Fibroblast of lung (primary cell): ENCODE results near the gene UNC45B. TPM values are rescaled to one million over a fixed set of nuclear protein-coding genes. Genes with fewer than 3 reads are reported as not detected.
"Not testable (repeated sequence)": the region's sequence is repeated elsewhere in the genome, so short reads cannot be mapped to it uniquely, and the experiment has no call there.

Source experiments
- DNase-seq, 2 donors: peaks; one replicate each; pipeline versions ENCODE4 v3.0.0 to v3.0.0-alpha.2; 2010; ENCODE audit warnings: low read depth in 2 of 2
- H2AFZ ChIP-seq: 2 replicates; pipeline ENCODE4 v1.5.1; 2012; ENCODE audit warnings: low read length, control low read depth, inconsistent platforms
- H3K27ac ChIP-seq: 2 replicates; pipeline ENCODE4 v1.5.1; 2011; ENCODE audit warnings: low read length, control low read depth; ENCODE audit not compliant: insufficient read depth
- H3K27me3 ChIP-seq: 2 replicates; pipeline ENCODE4 v1.5.1; 2011; ENCODE audit warnings: mild to moderate bottlenecking, low read length; ENCODE audit not compliant: control insufficient read depth, insufficient read depth
- H3K36me3 ChIP-seq: 2 replicates; pipeline ENCODE4 v1.5.1; 2011; ENCODE audit warnings: low read length; ENCODE audit not compliant: control insufficient read depth, insufficient read depth
- H3K4me1 ChIP-seq: 2 replicates; pipeline ENCODE4 v1.5.1; 2011; ENCODE audit warnings: low read length; ENCODE audit not compliant: control insufficient read depth, insufficient read depth; ENCODE audit errors: extremely low read depth
- H3K4me2 ChIP-seq: 2 replicates; pipeline ENCODE4 v1.5.1; 2011; ENCODE audit warnings: low read length, control low read depth; ENCODE audit not compliant: insufficient read depth; ENCODE audit errors: extremely low read depth
- H3K4me3 ChIP-seq, 4 experiments: fragments of 200-600 bp in 1 of 4; sonication (generic) in 1 of 4; replicated peaks in 1 of 4; 2 replicates each; pipeline ENCODE4 v1.5.1; 2011 to 2016; ENCODE audit warnings: low read length in 4 of 4, low read depth in 3 of 4, mild to moderate bottlenecking in 3 of 4, control low read depth in 2 of 4, inconsistent platforms in 1 of 4, mixed read lengths in 1 of 4; ENCODE audit not compliant: insufficient read depth in 1 of 4; ENCODE audit errors: control extremely low read depth in 1 of 4
- H3K79me2 ChIP-seq: 2 replicates; pipeline ENCODE4 v1.5.1; 2012; ENCODE audit warnings: mild to moderate bottlenecking, low read length, inconsistent platforms; ENCODE audit not compliant: control insufficient read depth, insufficient read depth
- H3K9ac ChIP-seq: 2 replicates; pipeline ENCODE4 v1.5.1; 2011; ENCODE audit warnings: mild to moderate bottlenecking, low read length, control low read depth; ENCODE audit not compliant: insufficient read depth
- H3K9me3 ChIP-seq: 2 replicates; pipeline ENCODE4 v1.5.1; 2012; ENCODE audit warnings: low read depth, low read length; ENCODE audit not compliant: control insufficient read depth, insufficient read depth
- H4K20me1 ChIP-seq: 2 replicates; pipeline ENCODE4 v1.5.1; 2011; ENCODE audit warnings: low read length; ENCODE audit not compliant: control insufficient read depth, insufficient read depth; ENCODE audit errors: extremely low read depth
- CTCF ChIP-seq, 2 donors: IDR thresholded peaks in 1 of 2; conservative IDR thresholded peaks in 1 of 2; 1 replicate in 1 of 2; 2 replicates in 1 of 2; pipeline ENCODE4 v1.5.1; 2011 to 2012; ENCODE audit warnings: low read length in 2 of 2, control low read depth in 1 of 2, inconsistent platforms in 1 of 2, low read depth in 1 of 2, mild to moderate bottlenecking in 1 of 2
- EZH2 ChIP-seq: IDR thresholded peaks from 2 replicates; pipeline ENCODE4 v1.5.1; 2012; ENCODE audit warnings: low read length, control low read depth, mild to moderate bottlenecking; ENCODE audit errors: missing control alignments
- polyA plus RNA-seq, 2 donors: library from polyadenylated mRNA; depleted of rRNA in 1 of 2; stranded (reverse) in 1 of 2; unstranded in 1 of 2; fragments of >200 nt; gene quantifications; 2 replicates each; pipeline ENCODE4 v1.2.1, GENCODE V29; 2011 to 2012; ENCODE audit warnings: missing spikeins in 1 of 2
- total RNA-seq: library from RNA; depleted of rRNA; stranded (reverse); fragments of >200 nt; gene quantifications from 2 replicates; pipeline ENCODE4 v1.2.1, GENCODE V29; 2014

Gene UNC45B
- total and polyA plus RNA-seq, 2 donors (not counting 1 experiment from before 2014, with no cell fraction given): not detected

- no peak for TF ChIP-seq CTCF (conservative IDR thresholded peaks at IDR 0.05 in 1 of 2, IDR thresholded peaks at IDR 0.05 in 1 of 2; ENCODE audit: low read depth in 1 of 2, low read length in 2 of 2)
- no peak for TF ChIP-seq EZH2
- Histone ChIP-seq H3K27ac (no peak overlapping the region), H4K20me1 (no peaks in the 10 kb centered on the region)
These were observed 1.3 kb upstream of the UNC45B start for GRCh38 chr17:35146214-35146833.

DNA sequence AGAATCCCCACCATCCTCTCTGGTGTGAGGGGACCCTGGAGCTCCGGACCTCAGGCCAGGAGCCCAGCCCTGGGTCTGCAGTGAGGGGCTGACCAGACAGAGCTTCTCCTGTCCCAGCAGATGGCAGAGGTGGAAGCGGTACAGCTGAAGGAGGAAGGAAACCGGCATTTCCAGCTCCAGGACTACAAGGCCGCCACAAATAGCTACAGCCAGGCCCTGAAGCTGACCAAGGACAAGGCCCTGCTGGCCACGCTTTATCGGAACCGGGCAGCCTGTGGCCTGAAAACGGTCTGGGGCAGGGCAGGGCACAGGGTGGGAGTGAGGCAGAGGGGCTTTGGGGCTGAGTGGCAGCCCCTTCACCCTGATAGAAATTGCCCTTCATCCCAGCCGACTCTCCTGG, 527 bp downstream of the UNC45B start:
- Histone ChIP-seq H3K4me1 (no peaks in the 10 kb centered on the region), H2AFZ (no peak overlapping the region), H3K36me3 (no peaks in the 10 kb centered on the region), H3K9ac (no peak overlapping the region), H3K27me3 (peaks cover 17% of the 10 kb centered on the region), H3K27ac (no peak overlapping the region), H3K79me2 (no peaks in the 10 kb centered on the region), H4K20me1 (no peaks in the 10 kb centered on the region), H3K4me2 (no peak overlapping the region), H3K4me3 (no peak overlapping the region), H3K9me3 (no peaks in the 10 kb centered on the region)
- TF ChIP-seq CTCF (conservative IDR thresholded peaks at IDR 0.05 in 1 of 2, IDR thresholded peaks at IDR 0.05 in 1 of 2; ENCODE audit: low read depth in 1 of 2, low read length in 2 of 2) (no peak), EZH2 (no peak)
- no peak for DNase-seq

More at GRCh38 chr17:35146214-35146833, 1.3 kb upstream of the UNC45B start:
- H3K4me3 ChIP-seq: no peak overlapping the region
- H3K4me2 ChIP-seq: no peak overlapping the region
- H3K36me3 ChIP-seq: no peaks in the 10 kb centered on the region
- no peak overlapping the region for H3K9ac ChIP-seq
- no peaks in the 10 kb centered on the region for H3K4me1 ChIP-seq
- no peak for DNase-seq
- H3K27me3 ChIP-seq: peaks cover 14% of the 10 kb centered on the region
- H3K79me2 ChIP-seq: peaks cover 7% of the 10 kb centered on the region
- no peaks in the 10 kb centered on the region for H3K9me3 ChIP-seq
- no peak overlapping the region for H2AFZ ChIP-seq

DNA sequence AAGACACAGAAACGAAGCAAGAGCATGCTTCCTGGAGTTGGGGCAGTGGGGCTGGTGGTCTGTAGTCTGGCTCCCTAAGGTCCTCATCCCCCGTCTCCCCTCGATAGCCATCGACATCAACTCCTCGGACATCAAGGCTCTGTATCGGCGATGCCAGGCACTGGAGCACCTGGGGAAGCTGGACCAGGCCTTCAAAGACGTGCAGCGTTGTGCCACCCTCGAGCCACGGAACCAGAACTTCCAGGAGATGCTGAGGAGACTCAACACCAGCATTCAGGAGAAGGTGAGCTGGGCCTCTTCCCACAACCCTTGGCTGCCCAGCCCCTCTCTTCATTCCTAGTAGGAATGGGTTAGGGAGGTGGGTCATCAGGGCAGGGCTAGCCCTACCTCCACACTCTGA, 2.3 kb downstream of the UNC45B start:
- no peak overlapping the region for H3K9ac ChIP-seq
- no peaks in the 10 kb centered on the region for H3K9me3 ChIP-seq
- H4K20me1 ChIP-seq: no peaks in the 10 kb centered on the region
- H3K27ac ChIP-seq: no peak overlapping the region
- no peaks in the 10 kb centered on the region for H3K4me1 ChIP-seq
- TF ChIP-seq EZH2: no peak
- TF ChIP-seq CTCF (conservative IDR thresholded peaks at IDR 0.05 in 1 of 2, IDR thresholded peaks at IDR 0.05 in 1 of 2; ENCODE audit: low read depth in 1 of 2, low read length in 2 of 2): no peak
- H3K79me2 ChIP-seq: no peaks in the 10 kb centered on the region
- H3K27me3 ChIP-seq: peaks cover 17% of the 10 kb centered on the region
- no peak overlapping the region for H3K4me3 ChIP-seq
- no peak overlapping the region for H3K4me2 ChIP-seq
- H2AFZ ChIP-seq: no peak overlapping the region
- H3K36me3 ChIP-seq: no peaks in the 10 kb centered on the region
- DNase-seq: no peak

GRCh38 chr17:35151080-35151479, 3.5 kb downstream of the UNC45B start:
- H3K4me2 ChIP-seq, H3K27ac ChIP-seq, DNase-seq, H3K4me1 ChIP-seq, H3K79me2 ChIP-seq, H3K9me3 ChIP-seq, H3K4me3 ChIP-seq, H3K36me3 ChIP-seq, H2AFZ ChIP-seq, H4K20me1 ChIP-seq, H3K9ac ChIP-seq: not testable (repeated sequence)
- H3K27me3 ChIP-seq: peaks cover 17% of the 10 kb centered on the region
